Retina (tissue), 1 donor: Measurements from ENCODE around the gene POLE2.
A peak's percentile ranks its signal among the peaks of the same experiment; 100 is the strongest.
"Not testable (repeated sequence)": the region's sequence is repeated elsewhere in the genome, so short reads cannot be mapped to it uniquely, and the experiment has no call there.

Experiments used
- DNase-seq: peaks from one replicate; pipeline ENCODE4 v3.0.0-alpha.2; 2016

The POLE2 gene

GRCh38 chr14:49659526-49660455, 28.2 kb downstream of the POLE2 start:
- no peak for DNase-seq

- not testable (repeated sequence) for DNase-seq
Observed at GRCh38 chr14:49657500-49657899, 30.5 kb downstream of the POLE2 start.

DNA sequence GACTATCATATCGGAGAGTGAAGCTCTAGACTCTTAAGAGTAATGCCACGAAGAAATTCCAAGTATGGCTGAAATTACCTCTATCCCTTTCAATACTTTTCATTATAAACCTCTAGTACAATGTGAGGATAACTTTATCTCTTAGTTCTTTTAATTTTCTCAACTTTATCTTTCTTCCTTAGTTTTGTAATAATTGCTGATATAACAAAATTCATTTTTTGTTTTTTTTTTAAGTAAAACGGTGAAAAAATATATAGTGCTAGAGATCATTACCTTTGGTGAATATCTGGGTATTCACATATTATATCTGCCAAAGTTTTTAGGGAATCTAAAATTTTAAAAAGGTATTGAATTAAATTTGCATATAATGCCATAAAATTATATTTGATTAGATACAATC, 33.5 kb downstream of the POLE2 start:
- no peak for DNase-seq

GRCh38 chr14:49653508-49653907, 34.5 kb downstream of the POLE2 start:
- DNase-seq: no peak

GRCh38 chr14:49642163-49642562, 45.9 kb downstream of the POLE2 start:
- DNase-seq: no peak

DNA sequence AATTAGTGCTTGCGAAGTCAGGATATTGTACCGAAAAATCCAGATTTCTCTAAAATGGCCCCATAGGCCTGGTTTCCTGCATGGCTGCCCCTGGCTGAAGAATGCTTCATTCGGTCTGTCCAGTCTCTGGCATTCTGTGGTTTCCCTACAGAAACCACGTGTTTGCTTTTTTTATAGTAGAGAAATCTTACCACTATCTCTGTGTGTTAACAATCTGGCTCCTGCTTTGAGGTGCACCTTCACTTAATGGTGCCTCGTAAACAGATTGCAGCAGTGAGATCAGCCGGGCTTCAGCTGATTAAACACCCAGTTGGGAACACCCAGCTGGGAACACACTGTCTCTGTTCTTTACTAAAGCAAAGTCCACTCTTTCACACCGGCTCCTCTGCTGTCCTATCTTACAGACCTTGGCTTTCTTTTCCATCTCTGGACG, 46.3 kb downstream of the POLE2 start:
- no peak for DNase-seq

DNA sequence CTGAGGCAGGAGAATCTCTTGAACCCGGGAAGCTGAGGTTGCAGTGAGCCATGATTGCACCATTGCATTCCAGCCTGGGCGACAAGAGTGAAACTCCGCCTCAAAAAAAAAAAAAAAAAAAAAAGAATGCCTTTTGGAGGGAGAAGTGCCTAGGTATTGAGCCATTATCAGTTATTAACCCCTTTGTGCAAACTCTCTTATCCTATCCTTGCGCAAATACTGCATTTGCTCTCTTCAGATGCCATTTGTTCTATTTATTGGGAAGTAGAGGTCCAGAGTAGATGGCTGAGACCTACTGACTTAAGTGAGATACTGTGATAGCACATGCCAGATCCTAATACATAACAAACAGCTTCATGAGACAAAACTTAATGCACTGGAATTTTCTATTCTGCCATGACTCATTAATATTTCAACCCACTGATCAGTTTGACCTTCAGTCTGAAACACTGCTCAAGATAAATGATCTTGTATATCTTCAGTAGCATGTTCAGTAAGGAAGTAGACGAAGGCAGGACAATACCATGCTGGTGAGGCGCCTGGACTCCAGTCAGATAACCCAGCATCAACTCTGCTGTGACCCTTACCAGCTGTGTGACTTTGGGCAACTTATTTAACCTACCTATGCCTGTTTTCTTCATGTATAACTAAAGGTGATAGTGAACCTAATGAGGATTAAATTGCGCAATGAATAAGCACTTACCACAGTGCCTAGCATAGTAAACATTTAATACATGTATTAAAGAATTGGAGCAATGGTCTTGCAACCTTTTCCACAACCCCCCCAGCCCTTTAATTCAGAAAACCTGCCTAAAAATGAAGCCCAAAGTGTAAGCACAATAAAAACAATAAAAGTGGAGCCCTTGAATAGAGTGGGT, 47.2 kb downstream of the POLE2 start:
- DNase-seq: no peak

DNA sequence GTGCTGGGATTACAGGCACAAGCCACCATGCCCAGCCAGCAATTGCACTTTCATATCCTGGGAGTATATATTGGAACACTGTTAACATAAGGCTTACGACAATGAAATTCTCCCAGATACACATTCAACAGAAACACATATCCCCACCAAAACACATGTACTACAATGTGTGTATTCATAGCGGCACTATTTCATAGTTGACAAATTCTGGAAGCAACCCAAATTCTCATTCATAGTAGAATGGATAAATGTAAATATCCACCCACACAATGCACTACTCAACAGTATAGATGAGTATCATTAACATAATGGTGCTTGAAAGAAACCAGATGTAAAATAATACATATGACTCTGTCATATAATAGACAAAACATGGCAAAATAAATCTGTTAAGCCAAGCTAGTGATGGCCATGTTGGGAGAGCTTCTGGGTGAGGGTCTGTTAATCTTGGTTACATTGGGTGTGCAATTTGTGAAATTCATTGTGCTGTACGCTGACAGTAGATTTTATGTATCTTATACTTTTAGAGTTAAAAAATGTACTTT, 50.4 kb downstream of the POLE2 start:
- no peak for DNase-seq

- no peak for DNase-seq
Observed at GRCh38 chr14:49636866-49637265, 51.1 kb downstream of the POLE2 start.

DNA sequence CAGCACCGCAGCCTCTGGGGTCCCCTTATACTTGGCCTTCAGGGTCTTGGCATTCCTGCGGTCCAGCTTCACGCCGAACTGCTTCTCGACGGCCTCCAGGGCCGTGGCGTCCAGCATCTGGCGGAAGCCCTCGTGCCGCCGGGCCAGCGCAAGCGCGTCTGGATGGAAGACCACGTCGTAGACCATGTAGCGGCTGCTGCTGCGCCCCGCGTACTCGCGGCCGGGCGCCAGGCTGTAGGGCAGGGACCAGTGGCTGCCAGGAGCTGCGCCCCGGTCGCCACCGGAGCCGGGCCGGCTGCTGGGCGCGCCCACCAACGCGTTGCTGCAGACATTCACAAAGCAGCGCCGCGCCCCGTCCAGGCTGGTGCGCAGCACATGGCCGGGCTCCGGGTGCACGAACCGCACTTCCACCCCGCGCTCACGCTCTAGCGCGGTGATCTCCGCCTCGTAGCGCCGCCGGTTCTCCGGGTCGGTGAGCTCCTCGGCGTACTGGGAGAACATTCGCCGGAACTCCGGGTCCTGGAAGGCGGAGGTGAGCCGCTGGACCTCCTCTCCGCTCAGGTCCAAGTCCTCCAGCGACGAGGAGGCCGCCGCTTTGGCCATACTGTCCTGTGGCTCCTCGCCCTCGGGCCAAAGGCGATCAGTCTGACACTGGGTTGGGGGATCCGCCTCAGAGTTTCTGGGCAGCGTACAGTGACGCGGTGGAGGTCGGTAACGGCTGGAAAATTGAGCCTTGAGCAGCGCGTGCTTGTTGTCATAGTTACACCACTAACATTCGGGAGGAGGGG, 53.3 kb downstream of the POLE2 start, which contains the start of gene DNAAF2:
DNAAF2 (minus strand) TSS at position 698 of the 788 bp plus-strand sequence; CDS start at position 603, 95 bp downstream.
- DNase-seq: peak; percentile 95

DNA sequence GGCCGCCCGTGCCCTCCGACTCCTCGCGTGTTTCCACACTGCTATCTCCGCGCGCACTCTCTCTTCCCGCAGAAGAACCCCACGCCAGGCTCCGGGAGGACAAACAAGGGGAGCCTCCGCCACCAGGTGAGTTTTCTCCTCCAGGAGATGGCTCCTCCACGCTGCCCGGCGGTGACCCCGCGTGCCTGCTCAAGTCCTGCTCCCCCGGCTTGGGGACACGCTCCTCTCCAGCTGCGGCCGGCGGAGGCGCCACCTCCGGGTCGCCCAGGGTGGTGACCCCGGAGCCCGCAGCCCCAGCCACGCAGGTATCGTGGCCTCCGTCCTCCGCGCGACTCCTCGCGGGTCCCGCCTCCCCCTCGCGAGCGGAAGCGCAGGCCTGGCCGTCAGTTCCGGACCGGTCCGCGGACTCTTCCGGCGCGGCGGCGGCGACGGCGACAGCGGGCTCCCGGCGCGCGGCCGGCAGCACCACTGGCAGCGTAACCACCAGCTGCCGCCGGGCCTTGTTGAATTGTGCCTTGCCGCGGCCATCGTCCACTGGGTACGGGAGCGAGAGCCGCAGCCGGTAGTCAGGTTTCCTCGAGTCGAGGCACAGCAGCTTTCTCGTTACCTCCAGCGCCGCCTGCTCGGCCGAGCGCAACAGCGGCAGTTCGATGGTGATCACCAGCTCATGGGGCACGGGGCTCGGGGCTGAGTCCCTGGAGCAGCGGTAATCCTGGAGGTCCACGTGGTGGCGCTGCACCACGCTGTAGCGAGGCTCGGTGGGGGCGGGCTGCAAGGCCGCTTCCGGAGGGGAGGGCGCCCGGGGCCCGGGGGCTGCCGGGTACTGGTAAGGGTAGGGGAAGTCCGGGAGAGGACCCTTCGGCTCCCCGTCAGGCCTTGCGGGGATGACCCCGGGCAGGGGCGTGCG, 54.1 kb downstream of the POLE2 start:
- peak; percentile 97 for DNase-seq

DNA sequence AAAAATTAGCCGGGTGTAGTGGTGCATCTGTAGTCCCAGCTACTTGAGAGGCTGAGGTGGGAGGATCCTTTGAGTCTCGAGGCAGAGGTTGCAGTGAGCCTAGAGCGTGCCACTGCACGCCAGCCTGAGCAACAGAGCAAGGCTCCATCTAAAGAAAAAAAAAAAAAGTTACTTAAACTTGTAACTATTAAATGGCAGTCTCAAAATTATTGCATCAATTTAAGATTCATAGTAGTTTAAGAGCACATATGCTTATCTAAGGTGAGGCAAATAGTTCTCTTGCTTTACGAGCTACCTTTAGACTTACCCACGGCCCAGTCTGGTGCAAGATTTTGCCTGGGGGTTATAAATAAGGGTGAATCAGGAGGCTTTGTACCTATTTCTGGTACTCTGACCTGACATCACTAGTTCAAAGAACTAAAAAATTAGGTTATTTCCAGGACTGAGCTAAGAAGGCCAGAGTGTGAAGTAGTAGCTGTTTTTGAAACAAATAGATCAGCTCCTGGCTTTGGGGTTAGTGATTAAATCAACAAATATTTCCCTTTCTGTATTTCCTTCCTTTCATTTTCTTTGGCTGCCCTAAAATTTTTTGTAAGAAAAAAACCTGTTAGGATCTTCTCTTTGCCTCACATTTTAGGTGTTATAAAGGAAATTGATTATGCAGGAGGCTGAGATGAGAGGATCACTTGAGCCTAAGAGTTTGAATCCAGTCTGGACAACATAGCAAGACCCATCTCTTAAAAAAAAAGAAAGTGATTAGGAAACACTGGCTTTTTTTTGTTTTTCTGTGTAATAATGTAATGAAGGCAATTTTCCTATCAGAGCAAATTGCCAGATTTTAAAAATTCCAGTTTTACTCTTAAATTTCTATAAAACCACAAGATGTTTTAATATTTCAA, 63.8 kb downstream of the POLE2 start:
- DNase-seq: no peak

DNA sequence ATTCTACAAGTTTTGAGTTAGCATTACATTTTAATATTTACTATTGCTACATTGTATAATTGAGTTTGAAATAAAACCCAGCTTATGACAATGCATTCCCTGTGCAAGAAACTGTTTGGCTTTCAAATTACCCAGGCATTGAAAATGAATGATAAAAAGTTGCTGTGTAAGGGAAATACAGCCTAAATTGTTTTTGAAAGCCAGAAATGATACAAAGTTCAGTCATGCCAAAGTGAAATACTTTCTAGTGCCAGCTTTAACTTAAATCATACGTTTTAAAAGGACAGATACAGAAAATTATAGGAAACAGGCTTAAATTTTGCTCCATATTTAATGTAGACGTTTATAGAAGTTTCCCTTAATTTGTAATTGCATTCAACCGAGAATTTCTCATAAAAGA, 64.6 kb downstream of the POLE2 start:
- DNase-seq: no peak

DNA sequence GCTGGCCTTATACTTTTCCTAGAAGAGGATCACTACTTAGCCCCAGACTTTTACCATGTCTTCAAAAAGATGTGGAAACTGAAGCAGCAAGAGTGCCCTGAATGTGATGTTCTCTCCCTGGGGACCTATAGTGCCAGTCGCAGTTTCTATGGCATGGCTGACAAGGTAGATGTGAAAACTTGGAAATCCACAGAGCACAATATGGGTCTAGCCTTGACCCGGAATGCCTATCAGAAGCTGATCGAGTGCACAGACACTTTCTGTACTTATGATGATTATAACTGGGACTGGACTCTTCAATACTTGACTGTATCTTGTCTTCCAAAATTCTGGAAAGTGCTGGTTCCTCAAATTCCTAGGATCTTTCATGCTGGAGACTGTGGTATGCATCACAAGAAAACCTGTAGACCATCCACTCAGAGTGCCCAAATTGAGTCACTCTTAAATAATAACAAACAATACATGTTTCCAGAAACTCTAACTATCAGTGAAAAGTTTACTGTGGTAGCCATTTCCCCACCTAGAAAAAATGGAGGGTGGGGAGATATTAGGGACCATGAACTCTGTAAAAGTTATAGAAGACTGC, 65.9 kb downstream of the POLE2 start:
- DNase-seq: no peak

GRCh38 chr14:49621114-49621881, 66.7 kb downstream of the POLE2 start:
- DNase-seq: no peak

DNA sequence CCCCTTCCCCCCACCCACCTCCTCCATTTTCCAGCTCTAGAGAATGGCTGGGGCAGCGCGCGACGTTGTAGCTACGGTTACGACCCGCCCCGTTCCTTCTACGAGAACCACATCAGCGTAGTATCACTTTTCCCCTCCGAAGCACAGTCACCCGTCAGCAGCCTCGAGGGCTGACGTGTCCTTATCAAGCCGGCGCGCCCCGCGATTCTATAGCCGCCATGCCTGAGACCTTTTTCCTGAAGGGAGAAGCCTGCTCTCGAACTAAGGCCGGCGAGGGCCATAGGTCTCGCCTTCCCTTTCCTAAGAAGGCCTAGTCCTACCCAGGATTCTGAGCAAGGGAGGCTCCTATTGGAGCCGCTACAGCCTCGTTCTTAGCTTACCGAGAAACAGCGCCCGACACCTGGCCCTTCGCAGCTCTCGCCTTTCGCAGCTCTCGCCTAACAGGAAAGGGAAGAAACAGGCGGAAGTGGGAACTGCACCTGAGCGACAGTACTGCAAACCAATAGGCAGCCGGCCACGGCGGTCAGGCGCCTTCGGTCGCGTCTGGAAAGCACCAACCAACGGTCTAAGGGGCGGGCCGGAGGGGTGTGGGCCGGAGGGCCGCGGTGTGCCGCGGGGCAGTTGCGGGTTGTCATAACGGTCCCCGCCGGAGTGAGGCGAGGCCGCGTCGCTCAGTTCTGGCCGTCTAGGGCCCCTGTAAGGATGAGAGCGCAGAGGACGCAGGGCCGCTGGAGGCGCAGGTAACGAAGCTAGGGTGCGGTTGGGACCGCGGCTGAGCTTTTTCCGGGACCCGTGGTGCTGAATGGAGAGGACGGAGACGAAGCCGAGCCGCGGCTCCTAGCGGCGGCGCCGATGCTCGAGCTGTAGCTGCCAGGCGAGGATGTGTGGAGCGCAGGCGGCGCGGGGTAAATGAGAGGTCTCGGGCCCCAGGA, 67.6 kb downstream of the POLE2 start, which contains the start of the genes MGAT2 and RPL36AL:
MGAT2 (plus strand) TSS at position 618 of the 932 bp plus-strand sequence. CDS start 470 bp downstream, outside the sequence.
RPL36AL (minus strand) TSS at position 445 of the 932 bp plus-strand sequence. CDS start 1,522 bp downstream, outside the sequence.
- DNase-seq: peak; percentile 98

GRCh38 chr14:49619730-49620129, 68.3 kb downstream of the POLE2 start:
- no peak for DNase-seq
